ENCODE data around the gene KRTAP10-2. TPM values are rescaled to one million over a fixed set of nuclear protein-coding genes. Genes with fewer than 3 reads are reported as not detected.
"Not testable (repeated sequence)": the region's sequence is repeated elsewhere in the genome, so short reads cannot be mapped to it uniquely, and the experiment has no call there.

KRTAP10-2 gene
- total and polyA plus RNA-seq, 2 experiments from 2014 or later, result not detected

DNA sequence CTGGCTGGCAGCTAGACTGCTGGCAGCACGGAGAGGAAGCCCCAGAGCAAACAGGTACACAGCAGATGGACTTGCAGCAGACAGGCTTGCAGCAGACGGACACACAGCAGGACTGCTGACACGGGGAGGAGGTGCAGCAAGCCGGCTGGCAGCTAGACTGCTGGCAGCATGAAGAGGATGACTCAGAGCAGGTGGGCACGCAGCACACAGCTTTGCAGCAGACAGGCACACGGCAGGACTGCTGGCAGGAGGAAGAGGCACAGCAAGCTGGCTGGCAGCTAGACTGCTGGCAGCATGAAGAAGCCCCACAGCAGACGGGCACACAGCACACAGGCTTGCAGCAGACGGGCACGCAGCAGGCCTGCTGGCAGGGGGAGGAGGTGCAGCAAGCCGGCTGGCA, 498 bp downstream of the KRTAP10-2 start:
- in situ Hi-C loops (cut with MboI), result no loop called here
- Histone ChIP-seq H3K36me3 (ENCODE audit: low read depth) (no peaks in the 10 kb centered on the region), H3K9ac (no peak overlapping the region), H3K27ac (no peak overlapping the region), H3K4me3 (no peak overlapping the region), H3F3A (ENCODE audit: insufficient read depth) (no peaks in the 10 kb centered on the region), H3K9me3 (ENCODE audit: low read depth) (no peaks in the 10 kb centered on the region), H3K4me2 (ENCODE audit: unreplicated experiment) (no peak overlapping the region), H4K20me1 (ENCODE audit: insufficient read depth) (no peaks in the 10 kb centered on the region), H3K9me2 (ENCODE audit: insufficient read depth) (no peaks in the 10 kb centered on the region), H3K79me2 (ENCODE audit: insufficient read depth) (no peaks in the 10 kb centered on the region), H3K4me1 (ENCODE audit: insufficient read depth) (no peaks in the 10 kb centered on the region), H3K27me3 (replicated peaks; ENCODE audit: insufficient read depth) (peaks cover 38% of the 10 kb centered on the region), H2AFZ (no peak overlapping the region)
- peak; percentile 18 for DNase-seq
- TF ChIP-seq EZH2 (IDR thresholded peaks at IDR 0.05; ENCODE audit: insufficient read depth, poor library complexity, severe bottlenecking) (no peak), EZH2phosphoT487 (IDR thresholded peaks at IDR 0.05; ENCODE audit: insufficient read depth, low read depth) (no peak)
- WGBS, 2 experiments (ENCODE audit: low coverage in 1 of 2, low lambda C conversion rate in 2 of 2, missing lambda C conversion rate in 2 of 2), result 5 to 9% methylated on average over 10 of the region's 10 CpGs

DNA sequence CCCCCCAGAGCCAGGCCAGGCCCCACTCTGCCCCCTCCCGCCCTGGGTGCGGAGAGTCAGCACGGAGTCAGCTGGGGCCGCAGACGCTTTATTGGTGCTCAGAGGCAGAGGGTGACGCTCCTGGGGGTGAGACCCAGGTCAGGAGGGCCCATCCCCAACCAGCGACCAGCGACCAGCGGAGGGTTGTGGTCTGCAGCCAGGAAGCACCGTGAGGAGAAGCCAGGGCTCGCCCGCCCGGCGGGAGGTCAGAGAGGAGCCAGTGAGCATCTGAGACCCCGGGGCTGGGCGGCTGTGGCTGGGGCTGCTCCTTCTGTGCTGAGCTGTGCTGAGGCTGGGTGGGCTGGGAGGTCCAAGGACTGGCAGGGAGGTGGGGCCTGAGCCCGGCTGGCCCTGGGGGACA, 1.0 kb downstream of the KRTAP10-2 start:
- H3F3A ChIP-seq (ENCODE audit: insufficient read depth); H3K4me3 ChIP-seq; H3K27ac ChIP-seq; H3K36me3 ChIP-seq (ENCODE audit: low read depth); H2AFZ ChIP-seq; H3K4me1 ChIP-seq (ENCODE audit: insufficient read depth); DNase-seq; H3K9me2 ChIP-seq (ENCODE audit: insufficient read depth); in situ Hi-C loops (cut with MboI); H3K9me3 ChIP-seq (ENCODE audit: low read depth); H3K79me2 ChIP-seq (ENCODE audit: insufficient read depth); H3K9ac ChIP-seq; H4K20me1 ChIP-seq (ENCODE audit: insufficient read depth); H3K4me2 ChIP-seq (ENCODE audit: unreplicated experiment): not testable (repeated sequence)
- peaks cover 38% of the 10 kb centered on the region for H3K27me3 ChIP-seq (replicated peaks; ENCODE audit: insufficient read depth)
- WGBS, 2 experiments (ENCODE audit: low coverage in 1 of 2, low lambda C conversion rate in 2 of 2, missing lambda C conversion rate in 2 of 2), result 53 to 55% methylated on average over 15 to 17 of the region's 17 CpGs

DNA sequence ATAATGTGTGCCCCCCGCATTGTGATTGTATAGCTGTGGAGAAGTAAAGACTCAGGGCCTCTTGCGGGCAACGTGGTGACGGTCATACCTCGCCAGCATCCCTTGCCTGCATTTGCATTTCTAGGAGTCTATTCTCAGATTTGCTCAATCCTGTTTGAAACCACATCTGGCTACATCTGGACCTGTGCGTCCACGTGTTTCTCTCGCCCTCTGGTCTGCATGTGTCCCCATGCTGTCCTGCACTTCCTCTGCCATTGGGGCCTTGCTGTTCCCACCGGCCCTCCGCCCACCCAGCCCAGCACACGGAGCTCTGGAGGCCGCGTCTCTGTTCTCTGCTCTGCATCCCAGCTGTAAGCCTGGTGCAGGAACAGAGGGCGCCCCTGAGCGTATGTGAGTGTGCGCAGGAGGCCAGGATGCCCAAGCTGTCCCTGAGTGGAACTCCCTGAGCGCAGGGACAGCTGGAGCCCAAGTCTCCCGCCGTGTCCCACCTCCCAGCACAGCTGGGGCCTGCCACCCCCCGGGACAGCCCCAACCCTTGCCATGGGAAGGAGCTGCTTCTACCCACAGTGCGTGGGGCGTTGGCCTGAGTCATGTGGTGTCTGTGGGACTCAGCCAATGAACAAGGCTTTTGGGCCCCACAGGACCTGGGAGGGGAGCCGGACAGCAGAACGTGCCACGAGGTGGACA, 1.6 kb downstream of the KRTAP10-2 start:
- no peaks in the 10 kb centered on the region for H3K4me1 ChIP-seq (ENCODE audit: insufficient read depth)
- no peak overlapping the region for H3K4me2 ChIP-seq (ENCODE audit: unreplicated experiment)
- DNase-seq, result no peak
- H3K9me3 ChIP-seq (ENCODE audit: low read depth), result no peaks in the 10 kb centered on the region
- H3K27me3 ChIP-seq (replicated peaks; ENCODE audit: insufficient read depth), result peaks cover 34% of the 10 kb centered on the region
- no peak overlapping the region for H3K9ac ChIP-seq
- no peaks in the 10 kb centered on the region for H3K79me2 ChIP-seq (ENCODE audit: insufficient read depth)
- H3K9me2 ChIP-seq (ENCODE audit: insufficient read depth), result no peaks in the 10 kb centered on the region
- TF ChIP-seq EZH2phosphoT487 (IDR thresholded peaks at IDR 0.05; ENCODE audit: insufficient read depth, low read depth) (no peak), EZH2 (IDR thresholded peaks at IDR 0.05; ENCODE audit: insufficient read depth, poor library complexity, severe bottlenecking) (no peak)
- no peaks in the 10 kb centered on the region for H3F3A ChIP-seq (ENCODE audit: insufficient read depth)
- H4K20me1 ChIP-seq (ENCODE audit: insufficient read depth), result no peaks in the 10 kb centered on the region
- 41 to 42% methylated on average over 24 to 25 of the region's 25 CpGs for WGBS, 2 experiments (ENCODE audit: low coverage in 1 of 2, low lambda C conversion rate in 2 of 2, missing lambda C conversion rate in 2 of 2)
- H2AFZ ChIP-seq, result no peak overlapping the region
- H3K4me3 ChIP-seq, result no peak overlapping the region
- in situ Hi-C loops (cut with MboI), result no loop called here
- no peaks in the 10 kb centered on the region for H3K36me3 ChIP-seq (ENCODE audit: low read depth)
- H3K27ac ChIP-seq, result no peak overlapping the region

DNA sequence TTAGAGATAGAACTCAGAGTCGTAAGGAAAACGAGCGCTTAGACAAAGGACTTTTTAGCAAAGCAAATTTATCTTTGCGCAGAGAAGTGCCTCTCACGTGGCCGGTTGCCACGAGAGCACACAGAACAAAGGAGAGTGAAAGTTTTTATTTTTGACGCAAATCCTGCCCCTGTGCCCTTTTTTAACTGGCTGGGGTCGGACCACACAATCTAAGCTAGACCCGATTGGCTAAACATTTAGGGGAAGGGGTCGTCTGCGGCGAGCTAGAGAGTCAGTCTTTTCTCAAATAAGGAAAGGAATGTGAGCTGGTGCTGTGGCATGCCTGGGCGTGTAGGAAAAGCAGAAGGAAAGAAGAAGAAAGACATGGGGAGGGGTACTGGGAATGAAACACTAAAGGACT, 2.4 kb downstream of the KRTAP10-2 start:
- in situ Hi-C loops (cut with MboI), result no loop called here
- no peaks in the 10 kb centered on the region for H3K36me3 ChIP-seq (ENCODE audit: low read depth)
- no peaks in the 10 kb centered on the region for H3K4me1 ChIP-seq (ENCODE audit: insufficient read depth)
- H4K20me1 ChIP-seq (ENCODE audit: insufficient read depth), result no peaks in the 10 kb centered on the region
- no peaks in the 10 kb centered on the region for H3K79me2 ChIP-seq (ENCODE audit: insufficient read depth)
- H3K4me2 ChIP-seq (ENCODE audit: unreplicated experiment), result no peak overlapping the region
- no peak overlapping the region for H3K4me3 ChIP-seq
- DNase-seq, result no peak
- TF ChIP-seq EZH2phosphoT487 (IDR thresholded peaks at IDR 0.05; ENCODE audit: insufficient read depth, low read depth), result no peak
- TF ChIP-seq EZH2 (IDR thresholded peaks at IDR 0.05; ENCODE audit: insufficient read depth, poor library complexity, severe bottlenecking), result no peak
- H3K9me2 ChIP-seq (ENCODE audit: insufficient read depth), result no peaks in the 10 kb centered on the region
- no peak overlapping the region for H2AFZ ChIP-seq
- H3F3A ChIP-seq (ENCODE audit: insufficient read depth), result no peaks in the 10 kb centered on the region
- H3K27ac ChIP-seq, result no peak overlapping the region
- no peaks in the 10 kb centered on the region for H3K9me3 ChIP-seq (ENCODE audit: low read depth)
- 14 to 20% methylated on average over 14 of the region's 14 CpGs for WGBS, 2 experiments (ENCODE audit: low coverage in 1 of 2, low lambda C conversion rate in 2 of 2, missing lambda C conversion rate in 2 of 2)
- peaks cover 27% of the 10 kb centered on the region for H3K27me3 ChIP-seq (replicated peaks; ENCODE audit: insufficient read depth)
- H3K9ac ChIP-seq, result no peak overlapping the region

DNA sequence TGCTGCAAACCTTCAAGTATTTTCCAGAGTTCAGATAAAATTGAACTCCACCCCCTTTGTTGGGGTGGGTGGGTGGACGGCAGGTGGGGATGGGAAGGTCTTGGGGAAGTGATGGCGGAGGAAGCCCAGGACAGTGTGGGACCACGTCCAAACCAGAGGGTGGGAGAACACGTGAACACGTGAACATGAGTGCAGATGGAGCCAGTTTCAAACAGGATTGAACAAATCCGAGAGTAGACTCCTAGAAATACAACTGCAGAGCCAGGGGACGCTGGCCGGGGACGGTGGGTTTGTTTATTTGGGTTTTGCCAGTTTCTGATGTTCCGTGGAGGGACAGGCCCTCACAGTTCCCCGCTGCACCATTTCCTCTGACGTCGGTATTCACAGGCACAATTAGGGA, 2.9 kb downstream of the KRTAP10-2 start:
- in situ Hi-C loops (cut with MboI), result no loop called here
- Histone ChIP-seq H3K4me2 (ENCODE audit: unreplicated experiment) (no peak overlapping the region), H3K36me3 (ENCODE audit: low read depth) (no peaks in the 10 kb centered on the region), H3K9me2 (ENCODE audit: insufficient read depth) (no peaks in the 10 kb centered on the region), H3K4me3 (no peak overlapping the region), H3K79me2 (ENCODE audit: insufficient read depth) (no peaks in the 10 kb centered on the region), H4K20me1 (ENCODE audit: insufficient read depth) (no peaks in the 10 kb centered on the region), H3K27me3 (replicated peaks; ENCODE audit: insufficient read depth) (peaks cover 22% of the 10 kb centered on the region), H3F3A (ENCODE audit: insufficient read depth) (no peaks in the 10 kb centered on the region), H3K4me1 (ENCODE audit: insufficient read depth) (no peaks in the 10 kb centered on the region), H3K9ac (no peak overlapping the region), H3K27ac (no peak overlapping the region), H2AFZ (no peak overlapping the region), H3K9me3 (ENCODE audit: low read depth) (no peaks in the 10 kb centered on the region)
- DNase-seq, result no peak
- 23 to 24% methylated on average over 13 of the region's 13 CpGs for WGBS, 2 experiments (ENCODE audit: low coverage in 1 of 2, low lambda C conversion rate in 2 of 2, missing lambda C conversion rate in 2 of 2)
- TF ChIP-seq EZH2 (IDR thresholded peaks at IDR 0.05; ENCODE audit: insufficient read depth, poor library complexity, severe bottlenecking) (no peak), EZH2phosphoT487 (IDR thresholded peaks at IDR 0.05; ENCODE audit: insufficient read depth, low read depth) (no peak)

All from GM23248 (cell line).